ENCODE data around the gene PGBD1.

Gene PGBD1

GRCh38 chr6:28336284-28337120 is 55.1 kb downstream of the PGBD1 start:
- DNase-seq: no peak

GRCh38 chr6:28337121-28337520 is 55.7 kb downstream of the PGBD1 start:
- no peak for DNase-seq

GRCh38 chr6:28340310-28341095 is 59.1 kb downstream of the PGBD1 start:
- DNase-seq: no peak

- DNase-seq: no peak
Measured at GRCh38 chr6:28343898-28344677, 62.7 kb downstream of the PGBD1 start.

GRCh38 chr6:28345201-28345600 is 63.8 kb downstream of the PGBD1 start:
- no peak for DNase-seq

- no peak for DNase-seq
Measured at GRCh38 chr6:28347119-28347518, 65.7 kb downstream of the PGBD1 start.

- DNase-seq: no peak
Measured at GRCh38 chr6:28349344-28349891, 68.0 kb downstream of the PGBD1 start.

- DNase-seq: peak; percentile 83 to 88
Measured at GRCh38 chr6:28349892-28350737, 68.7 kb downstream of the PGBD1 start, which contains the start of gene ZKSCAN3. TSS of gene ZKSCAN3 (plus strand) at chr6:28349947. CDS start at chr6:28359587, 9,640 bp downstream.

- DNase-seq: no peak
Measured at GRCh38 chr6:28351087-28351486, 69.7 kb downstream of the PGBD1 start.

GRCh38 chr6:28351493-28351925 is 70.1 kb downstream of the PGBD1 start:
- DNase-seq: no peak
